GM19467 (cell line): ENCODE measurements around the gene PDZD4.

Experiments
- ATAC-seq: cut with Tn5 transposase; IDR thresholded peaks from one replicate; pipeline ENCODE4 v1.9.1; 2021; ENCODE audit warnings: mild to moderate bottlenecking, moderate library complexity; ENCODE audit not compliant: unreplicated experiment

Gene PDZD4

DNA sequence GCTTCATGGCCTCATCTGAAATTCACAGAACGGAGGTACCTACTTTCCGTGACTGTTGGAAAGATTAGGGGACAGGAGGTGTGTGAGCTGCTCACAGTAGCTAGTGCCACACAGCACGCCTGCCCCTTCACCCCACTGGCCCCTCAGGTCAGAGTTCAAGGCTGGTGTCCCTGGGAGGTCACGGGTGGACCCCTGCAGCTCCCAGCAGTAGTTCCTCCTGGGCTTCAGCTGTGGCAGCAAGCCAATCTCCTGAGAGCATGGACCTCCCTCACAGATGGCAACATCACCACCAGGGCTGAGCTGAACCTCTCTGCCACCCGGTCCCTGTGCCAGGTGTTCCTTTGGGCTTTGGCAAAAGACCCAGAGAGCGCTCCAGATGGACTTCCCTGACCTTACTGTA is 38.0 kb downstream of the PDZD4 start:
- ATAC-seq: no peak

DNA sequence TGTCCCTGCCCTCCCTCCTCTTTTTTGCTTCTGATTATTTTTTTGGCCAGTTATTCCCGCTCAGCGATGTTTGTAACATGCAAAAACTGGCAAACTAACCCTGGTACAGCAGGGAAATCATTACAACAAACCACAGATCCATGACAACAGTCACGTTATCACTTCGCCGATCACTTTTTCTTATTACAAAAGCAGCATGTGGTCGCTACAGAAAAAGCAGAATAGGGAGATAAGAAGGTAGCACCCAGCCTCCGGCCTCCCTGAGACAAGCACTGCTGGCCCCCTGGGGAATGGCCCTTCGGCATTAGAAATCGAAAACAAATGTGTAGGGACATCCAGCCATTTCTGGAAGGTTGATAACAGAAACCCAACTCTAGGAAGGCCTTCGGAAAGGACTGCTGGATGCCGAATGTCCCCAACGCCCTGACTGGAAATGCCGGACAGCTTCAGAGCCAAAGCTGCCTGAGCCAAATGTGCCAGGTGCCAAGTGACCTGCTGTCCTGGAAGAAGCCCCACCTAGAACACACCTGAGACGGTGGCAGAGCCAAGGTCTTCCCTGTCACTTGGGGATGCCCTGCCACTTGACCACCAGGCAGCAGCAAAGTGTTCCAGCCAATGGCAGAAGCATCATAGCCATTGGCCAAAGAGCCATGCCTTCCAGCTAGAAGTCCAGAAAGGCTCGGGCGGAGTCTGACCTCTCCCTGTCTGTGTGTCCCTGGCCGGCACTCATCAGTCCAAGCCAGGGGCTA is 39.1 kb downstream of the PDZD4 start:
- no peak for ATAC-seq

DNA sequence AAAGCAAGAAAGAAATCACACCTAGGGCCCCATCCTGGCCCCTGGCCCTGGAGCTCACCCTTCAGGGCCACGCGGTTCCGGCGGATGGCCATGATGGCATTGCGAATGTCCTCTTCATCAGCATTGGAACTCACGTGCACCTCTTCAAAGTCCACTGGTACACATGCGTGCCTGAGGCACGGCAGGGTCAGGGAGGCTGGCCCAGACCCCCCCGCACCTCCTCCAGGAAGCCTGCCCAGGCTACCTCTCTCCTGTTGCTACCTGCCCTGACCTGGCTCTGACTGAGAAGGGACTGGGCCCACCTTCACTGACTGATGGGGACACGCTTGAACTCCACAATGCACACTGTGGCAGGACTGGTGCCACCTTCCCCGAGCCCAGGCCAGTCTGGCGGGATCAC is 40.7 kb downstream of the PDZD4 start:
- no peak for ATAC-seq

DNA sequence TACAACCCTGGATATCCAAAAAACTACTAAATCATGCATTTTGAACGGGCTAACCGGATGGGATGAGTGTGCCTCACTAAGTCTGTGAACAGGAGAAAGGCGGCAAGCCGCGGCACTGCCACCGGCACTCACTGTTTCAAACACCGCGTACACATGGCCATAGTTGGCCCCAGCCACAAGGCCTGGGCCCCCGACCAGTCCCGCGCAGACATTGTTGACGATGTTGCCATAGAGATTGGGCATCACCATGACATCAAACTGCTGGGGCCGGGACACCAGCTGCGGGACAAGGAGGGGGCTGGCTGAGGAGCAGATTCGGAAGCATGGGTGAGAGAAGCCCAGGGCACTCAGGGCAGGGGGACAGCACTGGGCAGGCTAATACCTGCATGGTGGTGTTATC is 43.7 kb downstream of the PDZD4 start:
- ATAC-seq: no peak

DNA sequence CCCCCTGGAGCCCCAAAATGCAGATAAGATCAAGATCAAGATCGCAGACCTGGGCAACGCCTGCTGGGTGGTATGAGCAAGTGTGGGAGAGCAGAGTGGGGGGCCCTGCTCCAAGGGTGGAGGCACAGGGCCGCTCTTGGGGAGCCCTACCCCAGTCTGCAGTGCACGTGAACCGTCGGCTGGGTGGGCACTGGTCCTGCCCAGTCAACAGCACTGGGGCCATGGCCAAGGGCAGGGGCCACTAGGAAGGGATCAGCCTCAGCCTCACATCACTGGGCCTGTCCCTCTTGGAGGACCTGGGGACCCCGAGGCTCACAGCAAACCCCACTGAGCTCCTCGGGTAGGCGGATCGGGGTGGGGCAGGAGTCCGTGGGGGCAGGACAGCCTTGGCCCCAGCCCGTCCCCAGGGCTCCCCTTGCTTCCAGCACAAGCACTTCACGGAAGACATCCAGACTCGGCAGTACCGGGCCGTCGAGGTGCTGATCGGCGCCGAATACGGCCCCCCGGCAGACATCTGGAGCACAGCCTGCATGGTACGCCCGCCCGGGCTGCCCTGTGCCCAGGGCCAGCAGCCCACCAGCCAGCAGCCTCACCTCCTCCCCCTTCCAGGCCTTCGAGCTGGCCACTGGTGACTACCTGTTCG is 45.9 kb downstream of the PDZD4 start:
- ATAC-seq: no peak

DNA sequence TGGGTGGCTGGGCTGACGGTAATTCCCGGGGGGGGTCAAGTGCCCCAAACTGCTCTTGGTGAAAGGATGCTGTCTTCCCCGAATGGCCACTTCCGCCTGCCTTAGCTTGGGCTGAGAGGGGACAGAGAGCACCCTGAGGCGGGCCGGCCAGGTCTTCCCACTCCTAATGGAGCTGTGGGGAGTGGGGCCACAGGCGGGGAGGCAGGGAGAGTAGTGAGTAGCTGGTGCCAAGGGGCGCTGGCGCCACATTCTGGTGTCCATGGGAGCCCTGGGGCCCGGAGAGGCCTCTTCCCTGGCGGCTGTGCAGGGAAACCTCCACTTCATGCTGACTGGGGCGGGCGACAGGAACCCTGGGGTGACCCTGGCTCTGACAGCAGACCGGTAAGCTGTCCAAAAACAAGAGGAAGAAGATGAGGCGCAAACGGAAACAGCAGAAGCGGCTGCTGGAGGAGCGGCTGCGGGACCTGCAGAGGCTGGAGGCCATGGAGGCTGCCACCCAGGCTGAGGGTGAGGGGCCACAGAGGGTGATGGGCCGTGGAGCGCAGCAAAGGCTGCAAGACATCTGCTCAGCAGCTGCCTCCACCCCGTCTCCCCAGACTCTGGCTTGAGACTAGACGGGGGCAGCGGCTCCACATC is 46.8 kb downstream of the PDZD4 start:
- no peak for ATAC-seq

DNA sequence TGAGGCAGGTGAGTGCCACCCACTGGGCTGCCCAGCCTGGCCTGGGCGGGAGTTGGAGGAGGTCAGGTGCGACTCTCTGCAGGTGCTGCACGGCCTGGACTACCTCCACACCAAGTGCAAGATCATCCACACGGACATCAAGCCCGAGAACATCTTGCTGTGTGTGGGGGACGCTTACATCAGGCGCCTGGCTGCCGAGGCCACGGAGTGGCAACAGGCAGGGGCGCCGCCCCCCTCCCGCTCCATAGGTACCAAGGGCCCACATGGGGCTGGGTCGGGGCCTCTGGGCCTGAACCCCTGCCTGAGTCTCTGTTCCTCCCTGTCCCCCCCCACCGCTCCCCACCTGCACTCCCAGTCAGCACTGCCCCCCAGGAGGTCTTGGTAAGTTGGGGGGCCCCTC is 47.5 kb downstream of the PDZD4 start:
- ATAC-seq: no peak

DNA sequence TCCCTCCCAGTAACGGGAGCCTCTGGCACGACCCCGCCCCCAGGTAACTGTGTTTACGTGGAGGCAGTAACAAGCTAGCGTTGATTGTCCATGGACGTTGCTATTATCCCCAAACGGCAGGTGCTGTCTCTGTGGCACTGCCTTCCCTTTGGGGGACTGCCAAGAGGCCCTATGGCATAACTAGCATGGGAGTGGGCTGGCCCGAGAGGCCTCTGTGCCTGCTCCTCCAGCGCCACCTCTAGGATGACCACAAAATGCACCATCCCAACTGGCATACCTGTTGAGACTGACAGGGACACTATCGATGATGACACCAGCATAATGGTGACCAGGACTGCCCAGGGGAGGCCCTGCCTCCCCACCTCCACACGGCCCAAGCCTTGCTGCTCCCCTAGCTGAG is 48.0 kb downstream of the PDZD4 start:
- ATAC-seq: no peak

DNA sequence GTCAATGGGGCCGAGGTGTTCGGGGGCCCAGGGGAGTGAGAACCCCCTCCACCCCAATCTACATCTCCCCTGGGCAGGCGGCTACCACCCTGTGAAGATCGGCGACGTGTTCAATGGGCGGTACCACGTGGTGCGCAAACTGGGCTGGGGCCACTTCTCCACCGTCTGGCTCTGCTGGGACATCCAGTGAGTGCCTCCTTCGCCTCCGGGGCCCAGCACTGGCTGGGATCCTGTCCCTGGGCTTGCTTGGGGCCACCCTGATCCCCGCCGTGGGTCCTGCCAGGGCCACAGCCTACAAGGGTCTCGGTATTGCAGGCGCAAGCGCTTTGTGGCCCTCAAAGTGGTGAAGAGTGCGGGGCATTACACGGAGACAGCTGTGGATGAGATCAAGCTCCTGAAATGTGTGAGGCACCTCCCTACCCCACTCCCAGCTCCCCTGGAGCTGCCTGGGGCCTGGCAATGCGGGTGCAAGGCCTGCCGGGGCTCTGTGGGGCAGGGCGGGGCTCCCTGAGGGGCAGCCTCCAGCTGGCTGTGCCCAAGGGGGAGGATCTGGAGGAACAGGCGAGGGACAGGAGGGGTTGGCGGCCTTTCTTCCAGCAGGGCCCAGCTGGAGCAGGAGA is 48.8 kb downstream of the PDZD4 start:
- ATAC-seq: no peak

DNA sequence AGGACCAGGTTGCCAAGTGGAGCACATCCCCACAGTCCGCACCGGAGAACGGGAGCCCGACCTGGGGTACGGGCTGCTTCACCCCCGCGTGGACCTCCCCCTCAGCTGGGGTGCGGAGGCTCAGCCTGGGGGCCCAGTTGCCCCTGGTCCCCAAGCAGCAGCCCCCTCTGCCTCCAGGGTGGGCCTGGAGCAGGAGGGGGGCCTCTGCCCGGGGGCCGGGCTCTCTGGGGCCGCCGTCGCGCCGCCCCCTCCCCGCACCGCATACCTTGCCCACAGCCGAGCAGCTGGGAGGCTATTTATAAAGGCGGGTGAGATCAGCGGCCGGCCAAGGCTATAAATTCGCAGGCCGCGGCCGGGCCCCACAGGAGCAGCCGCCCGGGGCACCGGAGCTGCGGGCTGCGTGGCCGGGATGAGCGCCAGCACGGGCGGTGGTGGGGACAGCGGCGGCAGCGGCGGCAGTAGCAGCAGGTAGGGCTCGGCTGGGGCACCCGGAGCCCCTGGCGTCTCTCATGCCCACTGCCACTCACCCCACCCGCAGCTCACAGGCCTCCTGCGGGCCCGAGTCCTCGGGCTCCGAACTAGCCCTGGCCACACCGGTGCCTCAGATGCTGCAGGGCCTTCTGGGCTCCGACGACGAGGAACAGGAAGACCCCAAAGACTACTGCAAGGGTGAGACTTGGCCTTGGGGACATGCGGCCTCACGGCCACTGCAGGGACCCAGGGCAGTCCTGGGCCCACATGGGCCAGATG is 49.5 kb downstream of the PDZD4 start, which contains the start of gene SRPK3:
Gene SRPK3 (plus strand): TSS at position 364 of the 750 bp plus-strand sequence. CDS start 46 bp downstream, at position 410.
- no peak for ATAC-seq

DNA sequence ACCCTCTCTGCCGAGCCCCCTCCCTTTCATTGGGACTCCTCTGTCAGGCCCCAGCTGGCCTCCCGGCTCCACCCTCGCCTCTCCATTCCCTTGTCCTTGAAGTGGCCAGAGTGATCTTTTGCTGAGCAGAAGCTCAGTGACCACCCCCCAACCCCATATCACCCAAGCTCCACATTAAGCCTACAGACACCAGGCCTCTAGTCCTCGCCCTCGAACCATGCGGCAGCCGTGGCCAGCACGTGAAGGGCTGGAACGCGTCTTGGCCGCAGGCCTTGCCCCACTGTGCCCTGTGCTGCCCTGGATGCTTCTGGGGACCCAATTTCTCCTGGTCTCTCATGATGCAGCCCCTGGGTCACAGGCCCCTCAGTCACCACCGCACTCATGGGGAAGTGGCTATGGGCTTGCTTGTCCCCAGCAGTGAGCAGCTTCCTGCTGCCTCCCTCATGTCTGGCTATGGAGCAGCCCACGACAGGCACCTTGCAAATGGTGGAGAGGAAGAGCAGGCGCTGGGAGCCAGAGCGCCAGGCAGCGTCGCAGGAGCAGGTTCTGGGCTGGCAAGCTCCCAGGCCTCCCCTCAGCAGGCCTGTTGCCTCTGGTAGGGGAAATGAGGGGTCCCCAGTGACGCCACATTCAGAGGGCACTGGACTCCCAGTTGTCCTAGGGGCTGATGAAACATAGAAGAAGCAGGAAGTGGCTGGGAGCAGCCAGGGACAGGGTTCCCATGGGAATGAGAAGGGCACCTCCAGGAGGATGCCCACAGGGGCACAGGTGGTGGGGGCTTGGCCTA is 50.3 kb downstream of the PDZD4 start:
- no peak for ATAC-seq

DNA sequence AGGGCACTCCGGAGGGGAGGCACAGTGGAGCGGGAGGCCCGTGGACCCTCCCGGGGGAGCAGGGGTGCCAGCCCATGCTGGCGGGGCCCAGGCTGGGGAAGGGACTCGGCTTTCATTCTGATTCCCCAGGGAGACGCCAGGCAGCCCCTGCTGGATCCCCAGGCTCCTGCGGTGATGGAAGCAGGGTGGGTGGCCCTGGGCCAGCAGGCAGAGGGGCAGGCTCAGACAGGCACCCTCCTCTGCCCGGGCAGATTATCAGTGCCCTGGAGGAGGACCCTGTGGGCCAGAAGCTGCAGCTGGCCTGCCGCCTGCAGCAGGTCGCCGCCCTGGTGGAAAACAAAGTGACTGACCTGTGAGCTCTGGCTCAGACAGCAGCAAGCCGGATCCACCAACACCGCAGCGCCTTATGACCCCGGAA is 51.7 kb downstream of the PDZD4 start:
- no peak for ATAC-seq

DNA sequence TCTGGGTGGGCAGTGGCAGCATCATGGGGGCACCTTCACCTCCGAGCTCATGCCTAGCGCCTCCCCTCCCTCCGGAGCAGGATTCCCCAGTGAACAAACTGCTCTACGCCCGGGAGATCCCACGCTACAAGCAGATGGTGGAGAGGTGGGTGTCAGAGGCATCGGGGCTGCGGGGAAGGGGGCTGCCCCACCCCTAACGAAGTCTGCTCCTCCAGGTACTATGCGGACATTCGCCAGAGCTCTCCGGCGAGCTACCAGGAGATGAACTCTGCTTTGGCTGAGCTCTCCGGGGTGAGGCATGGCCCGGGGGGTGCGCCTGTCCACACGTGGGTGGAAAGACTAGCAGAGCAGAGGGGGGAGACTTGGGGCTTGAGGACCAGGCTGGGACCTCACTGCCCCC is 52.2 kb downstream of the PDZD4 start:
- no peak for ATAC-seq

DNA sequence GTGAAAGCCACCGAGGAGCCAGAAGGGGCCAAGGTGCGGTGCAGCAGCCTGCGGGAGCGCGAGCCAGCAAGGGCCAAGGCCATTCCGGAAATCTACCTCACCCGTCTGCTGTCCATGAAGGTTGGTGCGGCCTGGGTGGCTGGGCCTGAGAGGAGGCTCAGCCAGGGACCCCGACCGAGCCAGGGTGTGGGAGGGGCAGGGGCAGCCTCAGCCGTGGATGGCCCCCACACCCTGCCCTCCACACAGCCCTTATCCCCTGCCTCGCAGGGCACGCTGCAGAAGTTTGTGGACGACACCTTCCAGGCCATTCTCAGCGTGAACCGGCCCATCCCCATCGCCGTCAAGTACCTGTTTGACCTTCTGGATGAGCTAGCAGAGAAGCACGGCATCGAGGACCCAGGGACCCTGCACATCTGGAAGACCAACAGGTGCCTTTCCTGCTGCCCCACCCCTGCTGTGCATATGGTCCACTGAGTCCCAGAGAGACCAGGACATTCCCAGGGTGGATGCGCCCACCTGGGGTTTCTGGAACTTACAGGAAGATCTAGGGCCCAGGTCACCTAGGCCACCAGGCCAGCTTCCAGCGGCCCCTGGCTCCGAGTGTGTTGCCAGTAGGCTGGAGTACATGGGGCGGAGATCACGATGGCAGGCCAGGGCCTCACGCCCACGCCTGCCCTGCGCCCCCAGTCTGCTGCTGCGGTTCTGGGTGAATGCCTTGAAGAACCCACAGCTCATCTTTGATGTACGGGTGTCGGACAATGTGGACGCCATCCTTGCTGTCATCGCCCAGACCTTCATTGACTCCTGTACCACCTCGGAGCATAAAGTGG is 52.9 kb downstream of the PDZD4 start:
- no peak for ATAC-seq

DNA sequence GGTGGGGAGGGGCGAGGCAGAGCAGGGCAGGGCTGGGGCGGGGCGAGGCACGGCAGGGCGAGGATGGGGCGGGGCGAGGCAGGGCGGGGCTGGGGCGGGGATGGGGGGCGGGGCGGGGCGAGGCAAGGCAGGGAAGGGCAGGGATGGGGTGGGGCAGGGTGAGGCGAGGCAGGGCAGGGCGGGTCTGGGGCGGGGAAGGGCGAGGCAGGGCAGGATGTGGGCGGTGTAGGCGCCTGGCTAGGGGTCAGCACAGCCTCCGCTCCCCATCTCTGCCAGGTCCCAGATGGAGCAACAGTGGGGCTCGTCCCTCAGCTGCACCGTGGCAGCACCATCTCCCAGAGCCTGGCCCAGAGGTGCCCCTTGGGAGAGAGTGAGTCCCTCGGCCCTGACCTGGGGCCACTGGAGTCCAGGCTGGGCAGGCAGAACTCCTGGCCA is 53.7 kb downstream of the PDZD4 start:
- ATAC-seq: no peak

DNA sequence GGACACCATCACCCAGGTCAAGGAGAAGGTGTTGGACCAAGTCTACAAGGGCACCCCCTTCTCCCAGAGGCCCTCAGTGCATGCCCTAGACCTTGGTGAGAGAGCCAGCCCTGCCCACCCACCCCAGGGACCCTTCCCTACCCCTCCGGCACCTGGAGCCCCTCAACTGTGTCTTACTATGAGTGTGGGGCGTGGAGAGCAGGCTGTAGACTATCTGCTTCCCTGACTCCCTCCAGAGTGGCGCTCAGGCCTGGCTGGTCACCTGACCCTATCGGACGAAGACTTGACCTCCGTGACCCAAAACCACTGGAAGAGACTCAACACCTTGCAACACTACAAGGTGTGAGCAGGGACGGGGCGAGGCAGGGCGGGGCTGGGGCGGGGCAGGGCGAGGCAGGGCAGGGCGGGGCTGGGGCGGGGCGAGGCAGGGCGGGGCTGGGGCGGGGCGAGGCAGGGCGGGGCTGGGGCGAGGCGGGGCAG is 54.2 kb downstream of the PDZD4 start:
- ATAC-seq: no peak

DNA sequence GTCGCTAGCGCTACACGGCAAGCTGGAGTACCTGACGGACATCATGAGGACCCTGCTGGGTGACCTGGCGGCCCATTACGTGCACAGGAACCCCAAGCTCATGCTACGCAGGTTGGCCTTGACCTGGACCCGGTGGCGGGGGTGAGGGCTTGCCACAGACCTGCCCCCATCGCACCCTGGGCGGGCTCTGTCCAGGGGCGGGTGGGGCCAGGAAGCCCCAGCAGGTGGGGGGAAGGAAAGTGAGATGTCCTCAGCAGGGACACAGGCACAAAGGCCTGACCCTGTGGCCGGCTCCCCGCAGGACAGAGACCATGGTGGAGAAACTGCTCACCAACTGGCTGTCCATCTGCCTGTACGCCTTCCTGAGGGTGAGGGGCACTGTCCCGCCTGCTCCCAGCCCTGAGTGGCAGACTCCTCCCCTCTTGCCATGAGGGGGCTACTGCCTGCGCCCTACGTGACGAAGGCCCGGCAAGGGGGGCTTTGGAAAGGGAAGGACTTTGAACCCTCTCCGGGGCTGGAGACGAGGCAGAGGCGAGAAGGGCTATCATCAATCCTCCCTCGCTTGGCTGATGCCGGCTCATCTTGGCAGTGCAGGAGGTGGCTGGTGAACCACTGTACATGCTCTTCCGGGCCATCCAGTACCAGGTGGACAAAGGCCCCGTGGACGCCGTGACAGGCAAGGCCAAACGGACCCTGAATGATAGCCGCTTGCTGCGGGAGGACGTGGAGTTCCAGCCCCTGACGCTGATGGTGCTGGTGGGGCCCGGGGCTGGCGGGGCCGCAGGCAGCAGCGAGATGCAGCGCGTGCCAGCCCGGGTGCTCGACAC is 54.8 kb downstream of the PDZD4 start:
- no peak for ATAC-seq

DNA sequence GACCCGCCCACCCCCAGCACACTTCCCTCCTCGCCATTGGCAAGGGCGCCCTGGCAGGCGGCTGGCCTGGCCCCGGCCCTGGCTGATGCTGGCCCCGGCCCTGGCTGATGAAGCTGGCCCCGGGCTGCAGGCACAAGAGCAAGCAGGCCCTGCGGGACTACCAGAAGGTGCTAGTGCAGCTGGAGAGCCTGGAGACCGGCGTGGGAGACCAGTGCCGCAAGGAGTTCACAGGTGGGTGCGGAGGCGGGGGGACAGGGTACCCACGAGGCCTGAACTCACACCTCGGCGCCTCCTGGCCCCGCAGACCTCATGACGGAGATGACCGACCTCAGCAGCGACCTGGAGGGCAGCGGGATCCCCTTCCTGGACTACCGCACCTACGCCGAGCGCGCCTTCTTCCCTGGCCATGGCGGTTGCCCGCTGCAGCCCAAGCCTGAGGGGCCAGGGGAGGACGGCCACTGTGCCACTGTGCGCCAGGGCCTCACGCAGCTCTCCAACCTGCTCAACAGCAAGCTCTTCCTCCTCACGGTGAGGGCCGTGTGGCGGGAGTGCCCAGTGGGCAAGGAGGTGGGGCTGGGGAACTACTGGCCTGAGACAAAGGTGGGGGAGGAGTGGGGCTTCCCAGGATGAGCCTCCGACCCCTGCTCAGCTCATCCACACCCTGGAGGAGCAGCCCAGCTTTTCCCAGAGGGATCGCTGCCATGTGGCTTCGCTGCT is 55.6 kb downstream of the PDZD4 start:
- no peak for ATAC-seq
